NCI-H748 treated with DMSO at 0.1 percent for 48 hours (cell line): Measurements from ENCODE around the gene HTR6.
"Not testable (repeated sequence)": the region's sequence is repeated elsewhere in the genome, so short reads cannot be mapped to it uniquely, and the experiment has no call there.

Experiments
- DNase-seq: peaks from one replicate; lab custom pipeline; 2025; lab: John Stamatoyannopoulos, UW

The HTR6 gene

GRCh38 chr1:19664453-19665185 is at the start of gene HTR6:
TSS of gene HTR6 (plus strand) at chr1:19664875. CDS start at chr1:19665754, 879 bp downstream.
- DNase-seq = no peak

- DNase-seq = no peak
These were observed 49.2 kb upstream of the HTR6 start for GRCh38 chr1:19615438-19615837.

GRCh38 chr1:19616489-19616888 is 48.2 kb upstream of the HTR6 start:
- no peak for DNase-seq

GRCh38 chr1:19617376-19617775 is 47.3 kb upstream of the HTR6 start:
- DNase-seq = no peak

- DNase-seq = no peak
These were observed 46.2 kb upstream of the HTR6 start for GRCh38 chr1:19618428-19618827.

GRCh38 chr1:19619697-19620384 is 44.8 kb upstream of the HTR6 start:
- no peak for DNase-seq

- DNase-seq = no peak
These were observed 43.9 kb upstream of the HTR6 start for GRCh38 chr1:19620786-19621185.

- no peak for DNase-seq
These were observed 43.3 kb upstream of the HTR6 start for GRCh38 chr1:19621274-19621950.

- DNase-seq = no peak
These were observed 42.5 kb upstream of the HTR6 start for GRCh38 chr1:19622204-19622603.

GRCh38 chr1:19623523-19623922 is 41.2 kb upstream of the HTR6 start:
- no peak for DNase-seq

GRCh38 chr1:19625291-19625937 is 39.3 kb upstream of the HTR6 start:
- no peak for DNase-seq

GRCh38 chr1:19628879-19629278 is 35.8 kb upstream of the HTR6 start:
- no peak for DNase-seq

GRCh38 chr1:19629357-19629756 is 35.3 kb upstream of the HTR6 start:
- no peak for DNase-seq

- not testable (repeated sequence) for DNase-seq
These were observed 34.5 kb upstream of the HTR6 start for GRCh38 chr1:19630192-19630591.

- DNase-seq = no peak
These were observed 33.8 kb upstream of the HTR6 start for GRCh38 chr1:19630720-19631395.

GRCh38 chr1:19632211-19632610 is 32.5 kb upstream of the HTR6 start:
- no peak for DNase-seq

- no peak for DNase-seq
These were observed 31.6 kb upstream of the HTR6 start for GRCh38 chr1:19633106-19633505.

GRCh38 chr1:19635064-19635463 is 29.6 kb upstream of the HTR6 start:
- not testable (repeated sequence) for DNase-seq

- no peak for DNase-seq
These were observed 29.0 kb upstream of the HTR6 start for GRCh38 chr1:19635646-19636045.

GRCh38 chr1:19636065-19636464 is 28.6 kb upstream of the HTR6 start:
- DNase-seq = no peak

- DNase-seq = not testable (repeated sequence)
These were observed 27.9 kb upstream of the HTR6 start for GRCh38 chr1:19636749-19637148.

GRCh38 chr1:19637606-19638005 is 27.1 kb upstream of the HTR6 start:
- no peak for DNase-seq
